B cell (primary cell): ENCODE measurements around the gene HDLBP. TPM values are rescaled to one million over a fixed set of nuclear protein-coding genes. Genes with fewer than 3 reads are reported as not detected.

Experiments used
- ATAC-seq: fragments of 200-7000 bp; cut with Tn5 transposase; one replicate; pipeline ENCODE4 v1.10.0; 2021; ENCODE audit warnings: low read depth, mild to moderate bottlenecking, moderate number of reproducible peaks, moderate library complexity
- CTCF ChIA-PET: fragments of 350-600 bp; sonication (Branson Sonifier 250); formaldehyde crosslinking; loops from one replicate; lab custom pipeline; 2021; ENCODE audit warnings: antibody characterized with exemption, inconsistent platforms; lab: Charles Lee
- POLR2A ChIA-PET: fragments of 350-600 bp; sonication (Branson Sonifier 250); formaldehyde crosslinking; loops from one replicate; lab custom pipeline; 2021; ENCODE audit warnings: antibody characterized with exemption; lab: Charles Lee
- DNase-seq: peaks from one replicate; pipeline ENCODE4 v3.0.0; 2013
- H2AFZ ChIP-seq: 2 replicates; pipeline ENCODE4 v1.6.1; 2012; ENCODE audit warnings: mild to moderate bottlenecking, low read depth, low read length; ENCODE audit not compliant: insufficient read depth, poor library complexity, severe bottlenecking
- H3K27ac ChIP-seq, 2 donors: 1 replicate in 1 of 2; 2 replicates in 1 of 2; pipeline ENCODE4 v1.5.1; 2012 to 2013; ENCODE audit warnings: low read length in 2 of 2, mild to moderate bottlenecking in 2 of 2, moderate library complexity in 1 of 2
- H3K27me3 ChIP-seq, 4 experiments: fragments of 200-600 bp in 1 of 4; sonication (generic) in 1 of 4; replicated peaks in 1 of 4; 1 replicate in 2 of 4; 2 replicates in 2 of 4; pipeline versions ENCODE4 v1.6.1 to v1.7.0; 2013 to 2016; ENCODE audit warnings: low read length in 3 of 4, mild to moderate bottlenecking in 2 of 4, mixed read lengths in 1 of 4, moderate library complexity in 1 of 4; ENCODE audit not compliant: insufficient read depth in 4 of 4, control insufficient read depth in 3 of 4; ENCODE audit errors: control extremely low read depth in 1 of 4
- H3K36me3 ChIP-seq, 2 experiments: replicated peaks in 1 of 2; 1 replicate in 1 of 2; 2 replicates in 1 of 2; pipeline versions ENCODE4 v1.6.1 to v1.7.1; 2013; ENCODE audit warnings: low read length in 1 of 2; ENCODE audit not compliant: insufficient read depth in 2 of 2, control insufficient read depth in 1 of 2; ENCODE audit errors: control extremely low read depth in 1 of 2, extremely low read depth in 1 of 2
- H3K4me1 ChIP-seq, 2 donors: fragments of 200-600 bp in 1 of 2; sonication (generic) in 1 of 2; 1 replicate in 1 of 2; 2 replicates in 1 of 2; pipeline versions ENCODE4 v1.5.1 to v1.6.1; 2013 to 2017; ENCODE audit warnings: low read length in 2 of 2; ENCODE audit not compliant: control insufficient read depth in 2 of 2, insufficient read depth in 2 of 2
- H3K4me2 ChIP-seq: replicated peaks from 2 replicates; pipeline ENCODE3; 2012; ENCODE audit warnings: mild to moderate bottlenecking, low read depth, low read length; ENCODE audit not compliant: poor library complexity, severe bottlenecking
- H3K4me3 ChIP-seq, 5 experiments: fragments of 200-600 bp in 1 of 5; sonication (generic) in 1 of 5; 1 replicate in 3 of 5; 2 replicates in 2 of 5; pipeline versions ENCODE4 v1.5.1 to v1.7.0; 2011 to 2016; ENCODE audit warnings: low read length in 4 of 5, mild to moderate bottlenecking in 4 of 5, low read depth in 2 of 5, control low read depth in 1 of 5, moderate library complexity in 1 of 5; ENCODE audit not compliant: insufficient read depth in 1 of 5; ENCODE audit errors: control extremely low read depth in 1 of 5, extremely low read depth in 1 of 5
- H3K79me2 ChIP-seq: fragments of 200-600 bp; sonication (generic); one replicate; pipeline ENCODE4 v1.6.0; 2016; ENCODE audit warnings: low read length; ENCODE audit not compliant: control insufficient read depth, insufficient read depth
- H3K9ac ChIP-seq: fragments of 200-600 bp; sonication (generic); 2 replicates; pipeline ENCODE4 v1.6.1; 2017; ENCODE audit warnings: mild to moderate bottlenecking, low read length, moderate library complexity
- H3K9me3 ChIP-seq, 3 donors: one replicate each; pipeline versions ENCODE4 v1.6.1 to v1.7.1; 2013; ENCODE audit warnings: low read length in 2 of 3; ENCODE audit not compliant: control insufficient read depth in 2 of 3, insufficient read depth in 1 of 3; ENCODE audit errors: control extremely low read depth in 1 of 3
- H4K20me1 ChIP-seq: 2 replicates; pipeline ENCODE4 v1.6.0; 2012; ENCODE audit warnings: mild to moderate bottlenecking, low read length; ENCODE audit not compliant: insufficient read depth, control insufficient read depth, poor library complexity, severe bottlenecking
- H3K27ac Mint-ChIP-seq: one replicate; pipeline ENCODE4 v1.8.0; 2021; ENCODE audit warnings: mixed read lengths
- H3K27me3 Mint-ChIP-seq: one replicate; pipeline ENCODE4 v1.8.0; 2021; ENCODE audit warnings: mixed read lengths
- H3K4me1 Mint-ChIP-seq: one replicate; pipeline ENCODE4 v1.8.0; 2021; ENCODE audit warnings: mixed read lengths
- H3K4me3 Mint-ChIP-seq: one replicate; pipeline ENCODE4 v1.8.0; 2021; ENCODE audit warnings: mixed read lengths
- H3K9me3 Mint-ChIP-seq: one replicate; pipeline ENCODE4 v1.8.0; 2022; ENCODE audit warnings: mixed read lengths; ENCODE audit not compliant: insufficient read depth
- CTCF ChIP-seq: fragments of 200-600 bp; IDR thresholded peaks from one replicate; pipeline ENCODE4 v1.8.0; 2022; ENCODE audit warnings: antibody characterized with exemption, mild to moderate bottlenecking
- EZH2 ChIP-seq: IDR thresholded peaks from 2 replicates; pipeline ENCODE4 v1.6.1; 2012; ENCODE audit warnings: borderline replicate concordance, low read depth, mild to moderate bottlenecking, moderate library complexity, low read length; ENCODE audit not compliant: insufficient read depth, poor library complexity, severe bottlenecking
- WGBS: methylation state at CpG from one replicate; pipeline ENCODE4 v1.1.5; 2013; ENCODE audit warnings: missing lambda C conversion rate; ENCODE audit not compliant: insufficient coverage; 5-methylcytosine and 5-hydroxymethylcytosine counted together
- intact Hi-C: fragments of 100-400 bp; cut with micrococcal nuclease; formaldehyde crosslinking; loops from one replicate; pipeline ENCODE4 v1.10.0; 2022
- polyA plus RNA-seq: library from polyadenylated mRNA; depleted of rRNA; stranded (reverse); fragments of >200 nt; gene quantifications from 2 replicates; pipeline ENCODE4 v1.2.3, GENCODE V29; 2012
- total RNA-seq, 2 donors: library from RNA; stranded (reverse); fragments of 120-200 nt in 1 of 2; gene quantifications; 1 replicate in 1 of 2; 2 replicates in 1 of 2; pipeline versions ENCODE4 v1.2.3 to v1.2.4, GENCODE V29; 2013 to 2022

Gene HDLBP
- total and polyA plus RNA-seq, 2 donors (not counting 1 experiment from before 2014, with no cell fraction given) = 55.1 to 127 TPM

GRCh38 chr2:241330616-241330981 is 15.1 kb upstream of the HDLBP start:
- Histone ChIP-seq H2AFZ (no peak overlapping the region), H3K4me3 (no peak overlapping the region), H3K36me3 (peaks cover 11 to 43% of the 10 kb centered on the region in 2 experiments), H3K27me3 (no peaks in the 10 kb centered on the region), H3K27ac (no peak overlapping the region), H4K20me1 (peaks cover 37% of the 10 kb centered on the region), H3K79me2 (peaks cover 39% of the 10 kb centered on the region), H3K9ac (no peak overlapping the region), H3K4me1 (peaks cover 0 to under 1% of the 10 kb centered on the region in 2 donors), H3K9me3 (no peaks in the 10 kb centered on the region), H3K4me2 (no peak overlapping the region)
- Mint-ChIP-seq H3K9me3 (no peaks in the 10 kb centered on the region), H3K27ac (no peak overlapping the region), H3K4me1 (peaks cover 6% of the 10 kb centered on the region), H3K27me3 (no peaks in the 10 kb centered on the region), H3K4me3 (no peak overlapping the region)
- TF ChIP-seq CTCF (no peak), EZH2 (no peak)
- no peak for DNase-seq
- WGBS = no CpG with 5 or more reads among the region's 4 CpGs
- POLR2A ChIA-PET = no interaction called here
- CTCF ChIA-PET = no interaction called here
- ATAC-seq = no peak
- intact Hi-C loops = no loop called here

- peaks cover 43% of the 10 kb centered on the region for H4K20me1 ChIP-seq
- POLR2A ChIA-PET = no interaction called here
- H3K36me3 ChIP-seq = peaks cover 11 to 43% of the 10 kb centered on the region in 2 experiments
- H3K27ac ChIP-seq = no peak overlapping the region
- no peak overlapping the region for H2AFZ ChIP-seq
- peaks cover 5 to 6% of the 10 kb centered on the region in 2 donors for H3K4me1 ChIP-seq
- WGBS = 86% methylated on average over 6 of the region's 11 CpGs
- Mint-ChIP-seq H3K27me3 (no peaks in the 10 kb centered on the region), H3K4me3 (no peak overlapping the region), H3K27ac (no peak overlapping the region), H3K9me3 (no peaks in the 10 kb centered on the region), H3K4me1 (peaks cover 10% of the 10 kb centered on the region)
- no peaks in the 10 kb centered on the region for H3K9me3 ChIP-seq
- ATAC-seq = no peak
- no peak overlapping the region for H3K4me2 ChIP-seq
- no peak for TF ChIP-seq EZH2
- TF ChIP-seq CTCF = no peak
- H3K4me3 ChIP-seq = no peak overlapping the region
- H3K9ac ChIP-seq = no peak overlapping the region
- CTCF ChIA-PET = no interaction called here
- DNase-seq = no peak
- H3K79me2 ChIP-seq = peaks cover 46% of the 10 kb centered on the region
- no peaks in the 10 kb centered on the region for H3K27me3 ChIP-seq
- intact Hi-C loops = no loop called here
Observed at GRCh38 chr2:241329669-241330615, 14.5 kb upstream of the HDLBP start.
